Esophagus squamous epithelium (tissue), 4 donors: Measurements from ENCODE around the gene RRBP1.

Experiments
- POLR2A ChIP-seq, 4 donors: fragments of 450-650 bp; IDR thresholded peaks; one replicate each; pipeline ENCODE4 v1.6.1; 2017; ENCODE audit warnings: antibody characterized with exemption in 4 of 4, mild to moderate bottlenecking in 4 of 4, moderate library complexity in 3 of 4
- TF ChIP-seq, protein P1 (sequence below), 6 experiments: fragments of 450-650 bp in 4 of 6; fragments of 200-600 bp in 2 of 6; sonication (generic) in 2 of 6; IDR thresholded peaks; one replicate each; pipeline ENCODE4 v1.5.1; 2016 to 2019; ENCODE audit warnings: antibody characterized with exemption in 6 of 6, mild to moderate bottlenecking in 4 of 6, moderate library complexity in 4 of 6

DNA sequence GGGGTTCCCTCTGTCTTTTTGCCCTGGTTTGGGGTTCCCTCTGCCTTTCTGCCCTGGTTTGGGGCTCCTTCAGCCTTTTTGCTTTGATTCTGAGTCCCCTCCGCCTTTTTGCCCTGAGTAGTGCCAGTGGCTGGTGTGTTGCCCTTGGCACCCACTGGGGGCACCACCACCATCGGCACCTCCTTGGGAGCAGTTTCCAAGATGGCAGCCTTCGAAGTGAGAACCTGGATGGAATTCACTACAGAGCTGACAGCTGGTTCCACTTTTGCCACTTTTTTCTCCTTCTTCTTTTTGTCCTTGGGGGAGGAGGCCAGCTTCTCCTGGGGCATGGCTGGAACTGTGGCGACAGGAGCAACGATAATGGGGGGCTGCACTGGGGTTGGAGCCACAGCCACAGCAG, 22.2 kb downstream of the RRBP1 start:
- TF ChIP-seq, protein P1, sequence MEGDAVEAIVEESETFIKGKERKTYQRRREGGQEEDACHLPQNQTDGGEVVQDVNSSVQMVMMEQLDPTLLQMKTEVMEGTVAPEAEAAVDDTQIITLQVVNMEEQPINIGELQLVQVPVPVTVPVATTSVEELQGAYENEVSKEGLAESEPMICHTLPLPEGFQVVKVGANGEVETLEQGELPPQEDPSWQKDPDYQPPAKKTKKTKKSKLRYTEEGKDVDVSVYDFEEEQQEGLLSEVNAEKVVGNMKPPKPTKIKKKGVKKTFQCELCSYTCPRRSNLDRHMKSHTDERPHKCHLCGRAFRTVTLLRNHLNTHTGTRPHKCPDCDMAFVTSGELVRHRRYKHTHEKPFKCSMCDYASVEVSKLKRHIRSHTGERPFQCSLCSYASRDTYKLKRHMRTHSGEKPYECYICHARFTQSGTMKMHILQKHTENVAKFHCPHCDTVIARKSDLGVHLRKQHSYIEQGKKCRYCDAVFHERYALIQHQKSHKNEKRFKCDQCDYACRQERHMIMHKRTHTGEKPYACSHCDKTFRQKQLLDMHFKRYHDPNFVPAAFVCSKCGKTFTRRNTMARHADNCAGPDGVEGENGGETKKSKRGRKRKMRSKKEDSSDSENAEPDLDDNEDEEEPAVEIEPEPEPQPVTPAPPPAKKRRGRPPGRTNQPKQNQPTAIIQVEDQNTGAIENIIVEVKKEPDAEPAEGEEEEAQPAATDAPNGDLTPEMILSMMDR (IDR thresholded peaks at IDR 0.05), result no peak
- no peak for TF ChIP-seq POLR2A (IDR thresholded peaks at IDR 0.05)
